Ovary (tissue), 9 donors: ENCODE results near the gene PTGES. TPM values are rescaled to one million over a fixed set of nuclear protein-coding genes. Genes with fewer than 3 reads are reported as not detected.

Experiments
- DNase-seq, 5 donors: peaks; one replicate each; pipeline ENCODE4 v3.0.0-alpha.2; 2019 to 2020
- H3K27ac ChIP-seq, 2 donors: fragments of 200-600 bp; one replicate each; pipeline versions ENCODE4 v1.5.1 to v1.8.0; 2019 to 2022
- H3K27me3 ChIP-seq: fragments of 200-600 bp; one replicate; pipeline ENCODE4 v1.8.0; 2022
- H3K36me3 ChIP-seq: fragments of 200-600 bp; sonication (generic); one replicate; pipeline ENCODE4 v1.5.1; 2019
- H3K4me1 ChIP-seq: one replicate; pipeline ENCODE4 v1.8.1; 2013; ENCODE audit warnings: mild to moderate bottlenecking, moderate library complexity; ENCODE audit not compliant: insufficient read depth
- H3K4me3 ChIP-seq: fragments of 200-600 bp; sonication (generic); one replicate; pipeline ENCODE4 v1.5.1; 2017
- H3K9me3 ChIP-seq, 2 donors: fragments of 200-600 bp in 1 of 2; sonication (generic) in 1 of 2; one replicate each; pipeline versions ENCODE4 v1.5.1 to v1.8.1; 2013 to 2019; ENCODE audit warnings: mild to moderate bottlenecking in 1 of 2, moderate library complexity in 1 of 2
- CTCF ChIP-seq, 3 donors: fragments of 450-650 bp in 2 of 3; fragments of 200-600 bp in 1 of 3; IDR thresholded peaks; one replicate each; pipeline versions ENCODE4 v1.5.1 to v1.8.0; 2016 to 2022; ENCODE audit warnings: antibody characterized with exemption in 3 of 3, mild to moderate bottlenecking in 1 of 3
- EP300 ChIP-seq: sonication (generic); formaldehyde crosslinking; IDR thresholded peaks from one replicate; pipeline ENCODE4 v1.6.1; 2017; ENCODE audit warnings: antibody characterized with exemption
- POLR2A ChIP-seq: fragments of 450-650 bp; IDR thresholded peaks from one replicate; pipeline ENCODE4 v1.6.1; 2017; ENCODE audit warnings: antibody characterized with exemption, mild to moderate bottlenecking, moderate library complexity
- WGBS, 3 donors: extraction: QIAGEN DNeasy Blood & Tissue Kit in 1 of 3; methylation state at CpG; one replicate each; pipeline versions ENCODE4 v1.1.5 to v1.1.7; 2013 to 2017; 5-methylcytosine and 5-hydroxymethylcytosine counted together
- intact Hi-C, 4 donors: fragments of 100-400 bp; cut with DNase I; formaldehyde crosslinking; loops; one replicate each; pipeline versions ENCODE4 v1.11.0 to v1.15.1; 2022 to 2023
- polyA plus RNA-seq, 2 donors: library from polyadenylated mRNA; stranded (reverse); fragments of 200-250 nt in 1 of 2; fragments of 350-450 nt in 1 of 2; fragmentation: Illumina TruSeq in 1 of 2; extraction: RNeasy Lipid Tissue Mini Kit (QIAGEN cat#74804) in 1 of 2; gene quantifications; one replicate each; pipeline ENCODE4 v1.2.3, GENCODE V29; 2013 to 2014
- total RNA-seq, 7 donors: library from RNA; depleted of rRNA in 2 of 7; stranded (reverse); fragments of >200 nt in 2 of 7; fragmentation: NEBNext Ultra II Directional in 3 of 7; extraction: Animal tissue kit (Norgen Biotek cat#: 25700) in 3 of 7; gene quantifications; one replicate each; pipeline versions ENCODE4 v1.1.0 to v1.2.4, GENCODE V29; 2016 to 2023
- donor health status: DM: no; HTN: no; CAD: no; lungs with moderate emphysema.
- donor health status: DM: no; HTN: no; CAD: no.
- donor health status: Bipolar disorder and iron deficiency.
- donor health status: DM: yes; HTN: yes; CAD: no.
- donor health status: DM: no; HTN: no; CAD: no.
- donor health status: DM: yes; HTN: yes; CAD: no.

Gene PTGES
- total and polyA plus RNA-seq, 9 donors = 0.63 to 22.6 (median 1.6) TPM

GRCh38 chr9:129712634-129713401, 40.0 kb downstream of the PTGES start:
- Histone ChIP-seq H3K27ac (peak overlapping the region; percentile 8), H3K27me3 (no peaks in the 10 kb centered on the region), H3K4me1 (peaks cover 10% of the 10 kb centered on the region), H3K9me3 (no peaks in the 10 kb centered on the region), H3K36me3 (no peaks in the 10 kb centered on the region), H3K4me3 (no peak overlapping the region)
- intact Hi-C loops = loop anchor here in 1 of 4 donors (5.0 kb wide), 1 partner anchor 49 kb away; no protein-coding TSS in a partner anchor
- TF ChIP-seq POLR2A = no peak
- no peak for TF ChIP-seq CTCF (IDR thresholded peaks at IDR 0.05)
- TF ChIP-seq EP300 = no peak
- WGBS, 3 donors = 52 to 56% (median 53%) methylated on average over 26 of the region's 26 CpGs
- no peak for DNase-seq

- Histone ChIP-seq H3K27me3 (no peaks in the 10 kb centered on the region), H3K4me3 (no peak overlapping the region), H3K9me3 (no peaks in the 10 kb centered on the region), H3K36me3 (no peaks in the 10 kb centered on the region), H3K27ac (no peak overlapping the region), H3K4me1 (peaks cover 10% of the 10 kb centered on the region)
- 94 to 97% (median 97%) methylated on average over 3 of the region's 3 CpGs for WGBS, 3 donors
- DNase-seq = no peak
- intact Hi-C loops = loop anchor here in 1 of 4 donors (5.0 kb wide), 1 partner anchor 52 kb away; no protein-coding TSS in a partner anchor
- TF ChIP-seq EP300 (no peak), POLR2A (no peak), CTCF (IDR thresholded peaks at IDR 0.05) (no peak)
These were observed 42.7 kb downstream of the PTGES start for GRCh38 chr9:129710169-129710453.

GRCh38 chr9:129709438-129710168, 43.2 kb downstream of the PTGES start:
- peaks cover 10% of the 10 kb centered on the region for H3K4me1 ChIP-seq
- no peak overlapping the region for H3K4me3 ChIP-seq
- no peaks in the 10 kb centered on the region for H3K9me3 ChIP-seq
- no peak for TF ChIP-seq POLR2A
- TF ChIP-seq EP300 = no peak
- no peak for TF ChIP-seq CTCF (IDR thresholded peaks at IDR 0.05)
- H3K36me3 ChIP-seq = no peaks in the 10 kb centered on the region
- no peak for DNase-seq
- no peaks in the 10 kb centered on the region for H3K27me3 ChIP-seq
- intact Hi-C loops = loop anchor here in 1 of 4 donors (5.0 kb wide), 1 partner anchor 53 kb away; no protein-coding TSS in a partner anchor
- no peak overlapping the region for H3K27ac ChIP-seq
- 84 to 87% (median 85%) methylated on average over 17 of the region's 17 CpGs for WGBS, 3 donors

GRCh38 chr9:129708793-129709192, 44.0 kb downstream of the PTGES start:
- Histone ChIP-seq H3K27me3 (no peaks in the 10 kb centered on the region), H3K4me1 (peaks cover 10% of the 10 kb centered on the region), H3K9me3 (no peaks in the 10 kb centered on the region), H3K27ac (no peak overlapping the region), H3K4me3 (no peak overlapping the region), H3K36me3 (no peaks in the 10 kb centered on the region)
- intact Hi-C loops = no loop called here
- no peak for DNase-seq
- 88 to 90% (median 89%) methylated on average over 6 of the region's 6 CpGs for WGBS, 3 donors
- TF ChIP-seq EP300 = no peak
- no peak for TF ChIP-seq CTCF (IDR thresholded peaks at IDR 0.05)
- TF ChIP-seq POLR2A = no peak
